B cell (primary cell): ENCODE measurements around the gene RASSF8. TPM values are rescaled to one million over a fixed set of nuclear protein-coding genes. Genes with fewer than 3 reads are reported as not detected.

ENCODE experiments used
- ATAC-seq: fragments of 200-7000 bp; cut with Tn5 transposase; one replicate; pipeline ENCODE4 v1.10.0; 2021; ENCODE audit warnings: low read depth, mild to moderate bottlenecking, moderate number of reproducible peaks, moderate library complexity
- CTCF ChIA-PET: fragments of 350-600 bp; sonication (Branson Sonifier 250); formaldehyde crosslinking; loops from one replicate; lab custom pipeline; 2021; ENCODE audit warnings: antibody characterized with exemption, inconsistent platforms; lab: Charles Lee
- POLR2A ChIA-PET: fragments of 350-600 bp; sonication (Branson Sonifier 250); formaldehyde crosslinking; loops from one replicate; lab custom pipeline; 2021; ENCODE audit warnings: antibody characterized with exemption; lab: Charles Lee
- DNase-seq: peaks from one replicate; pipeline ENCODE4 v3.0.0; 2013
- H2AFZ ChIP-seq: 2 replicates; pipeline ENCODE4 v1.6.1; 2012; ENCODE audit warnings: mild to moderate bottlenecking, low read depth, low read length; ENCODE audit not compliant: insufficient read depth, poor library complexity, severe bottlenecking
- H3K27ac ChIP-seq, 2 donors: 1 replicate in 1 of 2; 2 replicates in 1 of 2; pipeline ENCODE4 v1.5.1; 2012 to 2013; ENCODE audit warnings: low read length in 2 of 2, mild to moderate bottlenecking in 2 of 2, moderate library complexity in 1 of 2
- H3K27me3 ChIP-seq, 4 experiments: fragments of 200-600 bp in 1 of 4; sonication (generic) in 1 of 4; replicated peaks in 1 of 4; 1 replicate in 2 of 4; 2 replicates in 2 of 4; pipeline versions ENCODE4 v1.6.1 to v1.7.0; 2013 to 2016; ENCODE audit warnings: low read length in 3 of 4, mild to moderate bottlenecking in 2 of 4, mixed read lengths in 1 of 4, moderate library complexity in 1 of 4; ENCODE audit not compliant: insufficient read depth in 4 of 4, control insufficient read depth in 3 of 4; ENCODE audit errors: control extremely low read depth in 1 of 4
- H3K36me3 ChIP-seq, 2 experiments: replicated peaks in 1 of 2; 1 replicate in 1 of 2; 2 replicates in 1 of 2; pipeline versions ENCODE4 v1.6.1 to v1.7.1; 2013; ENCODE audit warnings: low read length in 1 of 2; ENCODE audit not compliant: insufficient read depth in 2 of 2, control insufficient read depth in 1 of 2; ENCODE audit errors: control extremely low read depth in 1 of 2, extremely low read depth in 1 of 2
- H3K4me1 ChIP-seq, 2 donors: fragments of 200-600 bp in 1 of 2; sonication (generic) in 1 of 2; 1 replicate in 1 of 2; 2 replicates in 1 of 2; pipeline versions ENCODE4 v1.5.1 to v1.6.1; 2013 to 2017; ENCODE audit warnings: low read length in 2 of 2; ENCODE audit not compliant: control insufficient read depth in 2 of 2, insufficient read depth in 2 of 2
- H3K4me2 ChIP-seq: replicated peaks from 2 replicates; pipeline ENCODE3; 2012; ENCODE audit warnings: mild to moderate bottlenecking, low read depth, low read length; ENCODE audit not compliant: poor library complexity, severe bottlenecking
- H3K4me3 ChIP-seq, 5 experiments: fragments of 200-600 bp in 1 of 5; sonication (generic) in 1 of 5; 1 replicate in 3 of 5; 2 replicates in 2 of 5; pipeline versions ENCODE4 v1.5.1 to v1.7.0; 2011 to 2016; ENCODE audit warnings: low read length in 4 of 5, mild to moderate bottlenecking in 4 of 5, low read depth in 2 of 5, control low read depth in 1 of 5, moderate library complexity in 1 of 5; ENCODE audit not compliant: insufficient read depth in 1 of 5; ENCODE audit errors: control extremely low read depth in 1 of 5, extremely low read depth in 1 of 5
- H3K79me2 ChIP-seq: fragments of 200-600 bp; sonication (generic); one replicate; pipeline ENCODE4 v1.6.0; 2016; ENCODE audit warnings: low read length; ENCODE audit not compliant: control insufficient read depth, insufficient read depth
- H3K9ac ChIP-seq: fragments of 200-600 bp; sonication (generic); 2 replicates; pipeline ENCODE4 v1.6.1; 2017; ENCODE audit warnings: mild to moderate bottlenecking, low read length, moderate library complexity
- H3K9me3 ChIP-seq, 3 donors: one replicate each; pipeline versions ENCODE4 v1.6.1 to v1.7.1; 2013; ENCODE audit warnings: low read length in 2 of 3; ENCODE audit not compliant: control insufficient read depth in 2 of 3, insufficient read depth in 1 of 3; ENCODE audit errors: control extremely low read depth in 1 of 3
- H4K20me1 ChIP-seq: 2 replicates; pipeline ENCODE4 v1.6.0; 2012; ENCODE audit warnings: mild to moderate bottlenecking, low read length; ENCODE audit not compliant: insufficient read depth, control insufficient read depth, poor library complexity, severe bottlenecking
- H3K27ac Mint-ChIP-seq: one replicate; pipeline ENCODE4 v1.8.0; 2021; ENCODE audit warnings: mixed read lengths
- H3K27me3 Mint-ChIP-seq: one replicate; pipeline ENCODE4 v1.8.0; 2021; ENCODE audit warnings: mixed read lengths
- H3K4me1 Mint-ChIP-seq: one replicate; pipeline ENCODE4 v1.8.0; 2021; ENCODE audit warnings: mixed read lengths
- H3K4me3 Mint-ChIP-seq: one replicate; pipeline ENCODE4 v1.8.0; 2021; ENCODE audit warnings: mixed read lengths
- H3K9me3 Mint-ChIP-seq: one replicate; pipeline ENCODE4 v1.8.0; 2022; ENCODE audit warnings: mixed read lengths; ENCODE audit not compliant: insufficient read depth
- CTCF ChIP-seq: fragments of 200-600 bp; IDR thresholded peaks from one replicate; pipeline ENCODE4 v1.8.0; 2022; ENCODE audit warnings: antibody characterized with exemption, mild to moderate bottlenecking
- EZH2 ChIP-seq: IDR thresholded peaks from 2 replicates; pipeline ENCODE4 v1.6.1; 2012; ENCODE audit warnings: borderline replicate concordance, low read depth, mild to moderate bottlenecking, moderate library complexity, low read length; ENCODE audit not compliant: insufficient read depth, poor library complexity, severe bottlenecking
- WGBS: methylation state at CpG from one replicate; pipeline ENCODE4 v1.1.5; 2013; ENCODE audit warnings: missing lambda C conversion rate; ENCODE audit not compliant: insufficient coverage; 5-methylcytosine and 5-hydroxymethylcytosine counted together
- intact Hi-C: fragments of 100-400 bp; cut with micrococcal nuclease; formaldehyde crosslinking; loops from one replicate; pipeline ENCODE4 v1.10.0; 2022
- polyA plus RNA-seq: library from polyadenylated mRNA; depleted of rRNA; stranded (reverse); fragments of >200 nt; gene quantifications from 2 replicates; pipeline ENCODE4 v1.2.3, GENCODE V29; 2012
- total RNA-seq, 2 donors: library from RNA; stranded (reverse); fragments of 120-200 nt in 1 of 2; gene quantifications; 1 replicate in 1 of 2; 2 replicates in 1 of 2; pipeline versions ENCODE4 v1.2.3 to v1.2.4, GENCODE V29; 2013 to 2022

The RASSF8 gene
- total and polyA plus RNA-seq, 2 donors (not counting 1 experiment from before 2014, with no cell fraction given) = 0.01 to 0.49 TPM

GRCh38 chr12:26001530-26001929 lies 43.0 kb downstream of the RASSF8 start:
- H3K4me1 ChIP-seq = no peaks in the 10 kb centered on the region
- H3K4me2 ChIP-seq = no peak overlapping the region
- ATAC-seq (no peak), DNase-seq (no peak)
- TF ChIP-seq EZH2 = no peak
- no peak for TF ChIP-seq CTCF
- 80% methylated on average over 1 of the region's 2 CpGs for WGBS
- Mint-ChIP-seq H3K4me1 (no peaks in the 10 kb centered on the region), H3K4me3 (no peak overlapping the region), H3K9me3 (peaks cover 4% of the 10 kb centered on the region), H3K27ac (no peak overlapping the region), H3K27me3 (peaks cover 7% of the 10 kb centered on the region)
- H3K9me3 ChIP-seq = peaks cover 0 to 4% (median 0%) of the 10 kb centered on the region in 3 donors
- H3K27me3 ChIP-seq = no peaks in the 10 kb centered on the region
- CTCF ChIA-PET = interaction anchor here (0.9 kb wide), 1 partner anchor 717 kb away, joined by 3 read pairs; no protein-coding TSS in a partner anchor
- H3K36me3 ChIP-seq = no peaks in the 10 kb centered on the region
- no peak overlapping the region for H3K4me3 ChIP-seq
- H3K79me2 ChIP-seq = no peaks in the 10 kb centered on the region
- no peak overlapping the region for H2AFZ ChIP-seq
- POLR2A ChIA-PET = no interaction called here
- H4K20me1 ChIP-seq = no peaks in the 10 kb centered on the region
- no peak overlapping the region for H3K9ac ChIP-seq
- no peak overlapping the region for H3K27ac ChIP-seq
- intact Hi-C loops = no loop called here

GRCh38 chr12:26003065-26003464 lies 44.6 kb downstream of the RASSF8 start:
- intact Hi-C loops = no loop called here
- no peak overlapping the region for H3K9ac ChIP-seq
- no peak overlapping the region for H2AFZ ChIP-seq
- no peak overlapping the region for H3K4me2 ChIP-seq
- ATAC-seq = no peak
- DNase-seq = no peak
- Mint-ChIP-seq H3K9me3 (peaks cover 4% of the 10 kb centered on the region), H3K4me1 (no peaks in the 10 kb centered on the region), H3K4me3 (no peak overlapping the region), H3K27me3 (peaks cover 7% of the 10 kb centered on the region), H3K27ac (no peak overlapping the region)
- peaks cover 0 to 4% (median 0%) of the 10 kb centered on the region in 3 donors for H3K9me3 ChIP-seq
- CTCF ChIA-PET = no interaction called here
- no peaks in the 10 kb centered on the region for H3K36me3 ChIP-seq
- WGBS = 100% methylated on average over 1 of the region's 1 CpG
- H4K20me1 ChIP-seq = no peaks in the 10 kb centered on the region
- no peak overlapping the region for H3K27ac ChIP-seq
- H3K4me1 ChIP-seq = no peaks in the 10 kb centered on the region
- no peaks in the 10 kb centered on the region for H3K27me3 ChIP-seq
- TF ChIP-seq EZH2 = no peak
- TF ChIP-seq CTCF = no peak
- POLR2A ChIA-PET = no interaction called here
- H3K79me2 ChIP-seq = no peaks in the 10 kb centered on the region
- no peak overlapping the region for H3K4me3 ChIP-seq
